ENCODE measurements around the gene SIPA1L3.

Gene SIPA1L3

DNA sequence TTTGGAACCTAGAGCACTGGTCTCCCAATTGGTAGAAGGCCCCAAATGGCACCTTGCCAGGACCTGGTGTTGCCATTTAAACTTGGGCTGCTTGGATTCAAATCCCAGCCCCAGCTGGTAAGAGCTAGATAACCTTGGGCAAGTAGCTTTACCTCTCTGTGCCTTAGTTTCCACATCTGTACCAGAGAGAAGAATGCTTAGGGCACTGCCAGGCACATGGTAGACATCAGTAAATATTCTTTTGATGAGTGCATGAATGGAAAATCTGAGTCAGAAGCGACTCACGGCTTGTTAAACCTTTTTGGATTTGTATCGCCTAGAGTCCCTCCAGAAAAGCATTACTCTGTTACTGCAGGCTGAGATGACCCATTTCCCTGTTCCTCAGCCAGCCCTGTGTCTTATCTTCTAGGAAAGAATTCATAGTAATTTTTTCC lies 90.9 kb downstream of the SIPA1L3 start (continued):
- TF ChIP-seq, protein P1, sequence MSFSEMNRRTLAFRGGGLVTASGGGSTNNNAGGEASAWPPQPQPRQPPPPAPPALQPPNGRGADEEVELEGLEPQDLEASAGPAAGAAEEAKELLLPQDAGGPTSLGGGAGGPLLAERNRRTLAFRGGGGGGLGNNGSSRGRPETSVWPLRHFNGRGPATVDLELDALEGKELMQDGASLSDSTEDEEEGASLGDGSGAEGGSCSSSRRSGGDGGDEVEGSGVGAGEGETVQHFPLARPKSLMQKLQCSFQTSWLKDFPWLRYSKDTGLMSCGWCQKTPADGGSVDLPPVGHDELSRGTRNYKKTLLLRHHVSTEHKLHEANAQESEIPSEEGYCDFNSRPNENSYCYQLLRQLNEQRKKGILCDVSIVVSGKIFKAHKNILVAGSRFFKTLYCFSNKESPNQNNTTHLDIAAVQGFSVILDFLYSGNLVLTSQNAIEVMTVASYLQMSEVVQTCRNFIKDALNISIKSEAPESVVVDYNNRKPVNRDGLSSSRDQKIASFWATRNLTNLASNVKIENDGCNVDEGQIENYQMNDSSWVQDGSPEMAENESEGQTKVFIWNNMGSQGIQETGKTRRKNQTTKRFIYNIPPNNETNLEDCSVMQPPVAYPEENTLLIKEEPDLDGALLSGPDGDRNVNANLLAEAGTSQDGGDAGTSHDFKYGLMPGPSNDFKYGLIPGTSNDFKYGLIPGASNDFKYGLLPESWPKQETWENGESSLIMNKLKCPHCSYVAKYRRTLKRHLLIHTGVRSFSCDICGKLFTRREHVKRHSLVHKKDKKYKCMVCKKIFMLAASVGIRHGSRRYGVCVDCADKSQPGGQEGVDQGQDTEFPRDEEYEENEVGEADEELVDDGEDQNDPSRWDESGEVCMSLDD (tag by site-specific recombination; IDR thresholded peaks at IDR 0.05) = no peak
- TF ChIP-seq ZNF2 (tag by site-specific recombination; IDR thresholded peaks at IDR 0.05) = 0 out of 2 replicates have a peak, but pooled peaks have one; percentile 11
- TF ChIP-seq ZNF629 (tag by site-specific recombination; IDR thresholded peaks at IDR 0.05) = peak; percentile 54
- TF ChIP-seq ZNF274 (IDR thresholded peaks at IDR 0.05; ENCODE audit: low read length) = no peak
- TF ChIP-seq ZNF274 (tag by site-specific recombination; IDR thresholded peaks at IDR 0.05; ENCODE audit: borderline replicate concordance) = no peak
- TF ChIP-seq ZNF175 (tag by site-specific recombination; IDR thresholded peaks at IDR 0.05) = no peak
- TF ChIP-seq ZEB2 (tag by site-specific recombination; IDR thresholded peaks at IDR 0.05) = peak; percentile 53; the same call in 1 of the 2 replicates
- no peak for TF ChIP-seq ZNF266 (tag by site-specific recombination; IDR thresholded peaks at IDR 0.05; ENCODE audit: low read depth)
- TF ChIP-seq ZNF335 (tag by site-specific recombination; conservative IDR thresholded peaks at IDR 0.05) = peak; percentile 81
- no peak for TF ChIP-seq ZNF510 (tag by site-specific recombination; IDR thresholded peaks at IDR 0.05; ENCODE audit: insufficient replicate concordance)
- no peak for TF ChIP-seq ZNF112 (tag by site-specific recombination; IDR thresholded peaks at IDR 0.05)
- peak; percentile 39; the same call in 1 of the 2 replicates for TF ChIP-seq ZNF132 (tag by site-specific recombination; IDR thresholded peaks at IDR 0.05; ENCODE audit: borderline replicate concordance)
- TF ChIP-seq, protein P2, sequence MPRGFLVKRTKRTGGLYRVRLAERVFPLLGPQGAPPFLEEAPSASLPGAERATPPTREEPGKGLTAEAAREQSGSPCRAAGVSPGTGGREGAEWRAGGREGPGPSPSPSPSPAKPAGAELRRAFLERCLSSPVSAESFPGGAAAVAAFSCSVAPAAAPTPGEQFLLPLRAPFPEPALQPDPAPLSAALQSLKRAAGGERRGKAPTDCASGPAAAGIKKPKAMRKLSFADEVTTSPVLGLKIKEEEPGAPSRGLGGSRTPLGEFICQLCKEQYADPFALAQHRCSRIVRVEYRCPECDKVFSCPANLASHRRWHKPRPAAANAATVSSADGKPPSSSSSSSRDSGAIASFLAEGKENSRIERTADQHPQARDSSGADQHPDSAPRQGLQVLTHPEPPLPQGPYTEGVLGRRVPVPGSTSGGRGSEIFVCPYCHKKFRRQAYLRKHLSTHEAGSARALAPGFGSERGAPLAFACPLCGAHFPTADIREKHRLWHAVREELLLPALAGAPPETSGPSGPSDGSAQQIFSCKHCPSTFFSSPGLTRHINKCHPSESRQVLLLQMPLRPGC (tag by site-specific recombination; IDR thresholded peaks at IDR 0.05) = peak; percentile 38; the same call in 1 of the 2 replicates
- TF ChIP-seq ZNF600 (tag by site-specific recombination; IDR thresholded peaks at IDR 0.05) = peak; percentile 44; the same call in 1 of the 2 replicates
- no peak for TF ChIP-seq ZNF610 (tag by site-specific recombination; IDR thresholded peaks at IDR 0.05; ENCODE audit: borderline replicate concordance)
- no peak for TF ChIP-seq KLF1 (tag by site-specific recombination; IDR thresholded peaks at IDR 0.05)
- TF ChIP-seq ZNF473 (tag by site-specific recombination; IDR thresholded peaks at IDR 0.05) = no peak
- TF ChIP-seq SALL2 (tag by site-specific recombination; IDR thresholded peaks at IDR 0.05; ENCODE audit: borderline replicate concordance) = no peak
- no peak for TF ChIP-seq KLF9 (tag by site-specific recombination; IDR thresholded peaks at IDR 0.05; ENCODE audit: low read depth)
- TF ChIP-seq, protein P3, sequence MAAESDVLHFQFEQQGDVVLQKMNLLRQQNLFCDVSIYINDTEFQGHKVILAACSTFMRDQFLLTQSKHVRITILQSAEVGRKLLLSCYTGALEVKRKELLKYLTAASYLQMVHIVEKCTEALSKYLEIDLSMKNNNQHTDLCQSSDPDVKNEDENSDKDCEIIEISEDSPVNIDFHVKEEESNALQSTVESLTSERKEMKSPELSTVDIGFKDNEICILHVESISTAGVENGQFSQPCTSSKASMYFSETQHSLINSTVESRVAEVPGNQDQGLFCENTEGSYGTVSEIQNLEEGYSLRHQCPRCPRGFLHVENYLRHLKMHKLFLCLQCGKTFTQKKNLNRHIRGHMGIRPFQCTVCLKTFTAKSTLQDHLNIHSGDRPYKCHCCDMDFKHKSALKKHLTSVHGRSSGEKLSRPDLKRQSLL (tag by site-specific recombination; IDR thresholded peaks at IDR 0.05) = peak; percentile 69; the same call in 1 of the 2 replicates
- TF ChIP-seq, protein P4, sequence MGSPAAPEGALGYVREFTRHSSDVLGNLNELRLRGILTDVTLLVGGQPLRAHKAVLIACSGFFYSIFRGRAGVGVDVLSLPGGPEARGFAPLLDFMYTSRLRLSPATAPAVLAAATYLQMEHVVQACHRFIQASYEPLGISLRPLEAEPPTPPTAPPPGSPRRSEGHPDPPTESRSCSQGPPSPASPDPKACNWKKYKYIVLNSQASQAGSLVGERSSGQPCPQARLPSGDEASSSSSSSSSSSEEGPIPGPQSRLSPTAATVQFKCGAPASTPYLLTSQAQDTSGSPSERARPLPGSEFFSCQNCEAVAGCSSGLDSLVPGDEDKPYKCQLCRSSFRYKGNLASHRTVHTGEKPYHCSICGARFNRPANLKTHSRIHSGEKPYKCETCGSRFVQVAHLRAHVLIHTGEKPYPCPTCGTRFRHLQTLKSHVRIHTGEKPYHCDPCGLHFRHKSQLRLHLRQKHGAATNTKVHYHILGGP (tag by site-specific recombination; IDR thresholded peaks at IDR 0.05) = no peak
- no peak for TF ChIP-seq MEIS1 (CRISPR knock-in tag; IDR thresholded peaks at IDR 0.05; ENCODE audit: borderline replicate concordance)
- peak; percentile 63; the same call in 1 of the 2 replicates for TF ChIP-seq ZBTB21 (tag by site-specific recombination; IDR thresholded peaks at IDR 0.05)
- TF ChIP-seq, protein P5, sequence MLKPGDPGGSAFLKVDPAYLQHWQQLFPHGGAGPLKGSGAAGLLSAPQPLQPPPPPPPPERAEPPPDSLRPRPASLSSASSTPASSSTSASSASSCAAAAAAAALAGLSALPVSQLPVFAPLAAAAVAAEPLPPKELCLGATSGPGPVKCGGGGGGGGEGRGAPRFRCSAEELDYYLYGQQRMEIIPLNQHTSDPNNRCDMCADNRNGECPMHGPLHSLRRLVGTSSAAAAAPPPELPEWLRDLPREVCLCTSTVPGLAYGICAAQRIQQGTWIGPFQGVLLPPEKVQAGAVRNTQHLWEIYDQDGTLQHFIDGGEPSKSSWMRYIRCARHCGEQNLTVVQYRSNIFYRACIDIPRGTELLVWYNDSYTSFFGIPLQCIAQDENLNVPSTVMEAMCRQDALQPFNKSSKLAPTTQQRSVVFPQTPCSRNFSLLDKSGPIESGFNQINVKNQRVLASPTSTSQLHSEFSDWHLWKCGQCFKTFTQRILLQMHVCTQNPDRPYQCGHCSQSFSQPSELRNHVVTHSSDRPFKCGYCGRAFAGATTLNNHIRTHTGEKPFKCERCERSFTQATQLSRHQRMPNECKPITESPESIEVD (tag by site-specific recombination; IDR thresholded peaks at IDR 0.05) = no peak
- TF ChIP-seq TCF7L2 (IDR thresholded peaks at IDR 0.05; ENCODE audit: borderline replicate concordance, low read depth, low read length) = no peak
- peak; percentile 7; the same call in 1 of the 2 replicates for TF ChIP-seq ZNF654 (tag by site-specific recombination; IDR thresholded peaks at IDR 0.05; ENCODE audit: low read depth)
- peak; percentile 41; the same call in 1 of the 2 replicates for TF ChIP-seq SP3 (tag by site-specific recombination; IDR thresholded peaks at IDR 0.05)
- no peak for TF ChIP-seq ZNF529 (tag by site-specific recombination; IDR thresholded peaks at IDR 0.05; ENCODE audit: insufficient replicate concordance)
- no peak for TF ChIP-seq ZNF530 (tag by site-specific recombination; IDR thresholded peaks at IDR 0.05; ENCODE audit: low read depth)
- peak; percentile 66 for TF ChIP-seq GFI1B (tag by site-specific recombination; IDR thresholded peaks at IDR 0.05)
- TF ChIP-seq ZNF596 (tag by site-specific recombination; IDR thresholded peaks at IDR 0.05) = 0 out of 2 replicates have a peak, but pooled peaks have one; percentile 9
- TF ChIP-seq SP2 (tag by site-specific recombination; IDR thresholded peaks at IDR 0.05) = no peak
- no peak for TF ChIP-seq ZNF747 (tag by site-specific recombination; IDR thresholded peaks at IDR 0.05)
